ENCODE results near the gene LRRC10.
"Not testable (repeated sequence)": the region's sequence is repeated elsewhere in the genome, so short reads cannot be mapped to it uniquely, and the experiment has no call there.

LRRC10 gene

GRCh38 chr12:69613351-69613750 is 2.6 kb upstream of the LRRC10 start:
- no peak for DNase-seq

DNA sequence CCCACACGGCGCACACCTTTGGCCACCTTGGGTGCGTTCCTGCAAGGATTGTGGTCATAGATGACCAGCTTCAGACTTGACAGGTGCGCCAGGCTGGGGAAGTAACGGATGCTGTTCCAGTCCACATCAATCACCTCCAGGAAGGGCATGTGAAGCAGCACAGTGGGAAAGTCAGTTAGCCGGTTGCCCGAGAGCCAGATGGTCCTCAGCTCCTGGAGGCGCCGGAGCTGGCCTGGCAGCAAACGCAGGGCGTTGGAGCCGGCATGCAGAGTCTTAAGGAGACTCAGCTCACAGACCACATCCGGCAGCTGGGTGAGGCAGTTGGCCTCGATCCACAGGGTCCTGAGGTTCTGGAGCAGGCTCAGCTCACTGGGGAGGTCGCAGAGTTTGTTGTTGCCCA is 581 bp downstream of the LRRC10 start:
- DNase-seq: no peak

GRCh38 chr12:69608114-69608513 is 2.6 kb downstream of the LRRC10 start:
- no peak for DNase-seq

DNA sequence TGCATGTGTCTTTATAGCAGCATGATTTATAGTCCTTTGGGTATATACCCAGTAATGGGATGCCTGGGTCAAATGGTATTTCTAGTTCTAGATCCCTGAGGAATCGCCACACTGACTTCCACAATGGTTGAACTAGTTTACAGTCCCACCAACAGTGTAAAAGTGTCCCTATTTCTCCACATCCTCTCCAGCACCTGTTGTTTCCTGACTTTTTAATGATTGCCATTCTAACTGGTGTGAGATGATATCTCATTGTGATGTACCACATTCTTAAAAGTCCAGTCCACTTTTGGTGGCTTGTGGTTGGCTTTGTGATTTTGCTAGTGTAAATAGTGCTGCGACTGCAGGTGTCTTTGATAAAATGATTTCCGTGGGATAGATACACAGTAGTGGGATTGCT is 6.4 kb downstream of the LRRC10 start:
- DNase-seq: not testable (repeated sequence)

DNA sequence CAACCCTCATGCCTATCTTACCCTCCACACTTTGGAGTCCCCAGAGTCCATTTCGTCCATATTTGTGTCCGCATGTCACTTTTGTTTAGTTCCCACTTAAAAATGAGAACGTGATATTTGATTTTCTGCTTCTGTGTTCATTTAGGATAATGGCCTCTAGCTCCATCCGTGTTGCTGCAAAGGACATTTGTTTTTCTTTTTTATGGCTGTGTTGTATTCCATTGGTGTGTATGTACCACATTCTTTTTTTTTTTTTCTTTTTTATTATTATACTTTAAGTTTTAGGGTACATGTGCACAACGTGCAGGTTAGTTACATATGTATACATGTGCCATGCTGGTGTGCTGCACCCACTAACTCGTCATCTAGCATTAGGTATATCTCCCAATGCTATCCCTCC is 7.2 kb downstream of the LRRC10 start:
- not testable (repeated sequence) for DNase-seq

GRCh38 chr12:69602954-69603353 is 7.8 kb downstream of the LRRC10 start:
- no peak for DNase-seq

- DNase-seq: no peak
Observed at GRCh38 chr12:69601962-69602685, 8.6 kb downstream of the LRRC10 start.

- no peak for DNase-seq
Observed at GRCh38 chr12:69600804-69601203, 9.9 kb downstream of the LRRC10 start.

GRCh38 chr12:69598174-69598753 is 12.4 kb downstream of the LRRC10 start:
- DNase-seq: no peak

GRCh38 chr12:69595689-69596088 is 15.0 kb downstream of the LRRC10 start:
- no peak for DNase-seq

DNA sequence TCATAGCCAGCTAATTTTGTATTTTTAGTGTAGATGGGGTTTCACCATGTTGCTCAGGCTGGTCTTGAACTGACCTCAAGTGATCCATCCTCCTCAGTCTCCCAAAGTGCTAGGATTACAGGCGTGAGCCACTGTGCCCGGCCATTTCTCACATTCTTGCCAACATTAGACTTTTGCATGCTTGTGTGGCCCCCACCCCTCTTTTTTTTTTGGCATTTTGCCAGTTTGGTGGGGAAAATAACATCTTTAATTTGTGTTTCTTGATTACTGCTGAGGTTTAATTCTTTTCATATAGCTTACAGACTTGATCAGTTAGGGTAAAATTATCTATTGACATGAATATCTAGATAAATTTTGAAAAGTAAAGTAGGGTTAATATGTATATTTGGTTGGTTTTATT is 21.6 kb downstream of the LRRC10 start:
- no peak for DNase-seq

GRCh38 chr12:69588527-69588926 is 22.2 kb downstream of the LRRC10 start:
- no peak for DNase-seq

DNA sequence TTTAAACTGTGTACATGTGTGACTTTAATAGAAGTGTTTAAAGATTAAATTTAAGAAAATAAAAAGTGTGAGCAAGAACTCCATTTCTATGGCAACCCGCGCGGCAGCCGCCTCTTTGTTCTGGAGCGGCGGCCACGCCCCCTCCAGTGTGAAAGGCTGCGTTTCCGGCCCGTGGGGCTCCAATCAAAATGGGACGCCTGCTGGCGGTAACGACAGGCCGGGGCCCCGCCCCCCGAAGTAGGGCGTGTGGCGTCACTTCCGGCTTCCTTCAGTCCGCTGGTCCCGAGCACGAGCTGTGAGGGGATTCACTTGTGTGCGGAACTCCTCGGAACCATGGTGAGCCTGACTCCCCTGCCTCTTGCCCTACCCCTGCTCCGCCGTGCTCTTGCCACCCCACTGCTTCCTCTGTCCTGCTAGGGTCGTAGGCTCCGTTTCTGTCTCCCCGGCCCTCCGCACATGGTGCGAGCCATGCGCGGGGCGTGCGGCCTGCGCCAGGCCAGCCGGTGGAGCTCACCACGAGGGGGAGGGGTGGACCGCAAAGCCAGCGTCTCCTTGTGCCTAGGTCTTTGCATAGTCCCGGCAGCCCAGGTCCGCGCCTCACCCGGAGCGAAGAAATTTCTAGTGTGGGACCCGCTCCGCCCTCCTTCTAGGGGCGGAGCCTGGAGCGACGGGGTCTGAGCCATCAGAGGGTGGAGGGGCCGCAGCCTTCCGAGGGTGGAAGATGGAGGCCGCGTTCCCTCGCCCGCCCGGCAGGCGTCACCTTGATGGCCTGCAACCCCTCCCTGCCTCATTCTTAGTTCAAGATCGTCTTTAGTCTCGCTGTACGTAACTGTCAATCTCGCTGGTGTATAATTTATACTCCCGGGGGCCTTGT is 25.3 kb downstream of the LRRC10 start, which contains the start of gene CCT2:
CCT2 (plus strand) TSS at position 271 of the 874 bp plus-strand sequence; CDS start at position 334, 63 bp downstream.
- peak; percentile 94 for DNase-seq

- DNase-seq: peak; percentile 11
Observed at GRCh38 chr12:69583203-69583602, 27.5 kb downstream of the LRRC10 start.

GRCh38 chr12:69580074-69580473 is 30.6 kb downstream of the LRRC10 start:
- DNase-seq: no peak

- DNase-seq: no peak
Observed at GRCh38 chr12:69579029-69579428, 31.7 kb downstream of the LRRC10 start.

DNA sequence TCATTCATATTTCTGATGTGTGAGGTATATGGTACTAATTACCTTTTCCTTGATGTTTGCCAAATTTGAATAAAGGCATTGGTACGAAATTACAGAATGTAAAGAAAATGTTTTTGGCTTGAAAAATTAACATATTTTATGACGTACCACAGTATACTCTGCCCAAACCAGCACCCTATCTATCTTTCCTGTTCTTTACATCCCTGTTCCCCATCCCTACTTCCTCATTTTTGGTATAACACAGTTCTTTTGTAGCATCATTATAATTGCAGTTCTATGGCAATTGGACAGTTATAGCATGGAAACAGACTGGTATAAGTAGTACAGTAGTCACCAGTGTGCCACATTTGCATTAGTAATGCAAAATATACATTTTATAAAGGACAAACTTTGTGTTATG is 32.4 kb downstream of the LRRC10 start:
- DNase-seq: no peak

DNA sequence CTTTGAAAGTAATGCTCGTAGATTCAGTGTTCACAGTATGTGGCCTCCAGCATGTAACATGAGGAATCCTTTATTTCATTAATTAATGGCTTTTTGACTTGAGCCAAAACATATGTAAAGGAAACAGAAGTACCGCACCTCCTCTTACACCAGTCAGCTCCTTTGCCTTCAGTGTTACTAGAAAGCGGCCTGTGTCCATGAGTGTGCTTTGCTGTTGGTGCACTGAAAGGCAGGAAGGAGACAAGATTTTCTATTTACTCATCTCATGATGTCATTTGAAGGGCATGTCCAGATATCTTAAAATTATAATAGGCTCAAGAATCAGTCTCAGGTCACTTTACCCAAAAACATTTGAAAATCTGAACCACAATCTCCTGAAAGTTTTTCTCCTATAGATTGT is 35.4 kb downstream of the LRRC10 start:
- no peak for DNase-seq

DNA sequence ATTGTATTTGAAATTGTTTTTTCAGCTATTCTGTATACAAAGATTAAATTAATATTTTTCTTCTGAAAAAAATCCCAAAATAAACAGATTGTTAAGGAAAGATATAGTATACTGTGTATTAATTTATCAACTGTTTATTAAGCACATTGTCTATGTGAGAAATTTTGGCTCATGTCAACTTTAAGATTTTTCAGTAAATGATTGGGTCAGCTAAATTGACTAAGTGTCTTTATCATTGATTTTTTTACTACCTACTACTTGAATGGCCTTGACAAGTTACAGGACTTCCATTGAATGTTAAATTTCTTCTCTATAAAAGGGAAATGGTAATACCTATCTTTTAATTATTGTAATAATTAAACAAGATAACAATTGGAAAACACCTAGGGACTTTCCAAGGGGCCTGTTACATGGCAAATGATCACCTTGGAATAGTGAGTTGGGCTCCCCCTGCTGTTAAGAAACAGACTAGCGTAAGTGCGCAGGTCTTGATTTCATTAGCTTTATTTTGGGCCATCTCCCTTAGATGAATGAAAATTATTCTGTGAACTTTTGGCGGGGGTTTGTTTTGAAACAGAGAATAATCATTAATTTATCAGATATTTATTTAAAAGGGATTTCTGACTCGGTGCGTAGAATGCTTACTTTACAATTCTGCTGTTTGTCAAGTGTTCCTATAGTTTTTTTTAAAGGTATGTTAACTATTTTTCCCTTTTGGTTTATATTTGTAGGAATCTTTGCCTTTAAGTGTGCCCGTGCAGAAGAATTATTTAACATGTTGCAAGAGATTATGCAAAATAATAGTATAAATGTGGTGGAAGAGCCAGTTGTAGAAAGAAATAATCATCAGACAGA is 39.9 kb downstream of the LRRC10 start:
- no peak for DNase-seq

- no peak for DNase-seq
Observed at GRCh38 chr12:69570000-69570516, 40.6 kb downstream of the LRRC10 start.

- no peak for DNase-seq
Observed at GRCh38 chr12:69569236-69569635, 41.5 kb downstream of the LRRC10 start.

- DNase-seq: no peak
Observed at GRCh38 chr12:69566603-69567002, 44.1 kb downstream of the LRRC10 start.
